Gastroesophageal sphincter (tissue), 3 donors: ENCODE results near the gene ENPP7.

ENCODE experiments used
- POLR2A ChIP-seq, 2 donors: fragments of 450-650 bp; IDR thresholded peaks; one replicate each; pipeline ENCODE4 v1.6.1; 2017; ENCODE audit warnings: antibody characterized with exemption in 2 of 2, mild to moderate bottlenecking in 2 of 2, moderate library complexity in 1 of 2
- TF ChIP-seq, protein P1 (sequence below), 4 experiments: fragments of 200-600 bp in 2 of 4; fragments of 450-650 bp in 2 of 4; sonication (generic) in 1 of 4; IDR thresholded peaks; one replicate each; pipeline ENCODE4 v1.5.1; 2017 to 2019; ENCODE audit warnings: antibody characterized with exemption in 4 of 4, mild to moderate bottlenecking in 2 of 4, moderate library complexity in 2 of 4

- TF ChIP-seq POLR2A (IDR thresholded peaks at IDR 0.05): peak in 1 of 2 donors; percentile 15
- TF ChIP-seq, protein P1, sequence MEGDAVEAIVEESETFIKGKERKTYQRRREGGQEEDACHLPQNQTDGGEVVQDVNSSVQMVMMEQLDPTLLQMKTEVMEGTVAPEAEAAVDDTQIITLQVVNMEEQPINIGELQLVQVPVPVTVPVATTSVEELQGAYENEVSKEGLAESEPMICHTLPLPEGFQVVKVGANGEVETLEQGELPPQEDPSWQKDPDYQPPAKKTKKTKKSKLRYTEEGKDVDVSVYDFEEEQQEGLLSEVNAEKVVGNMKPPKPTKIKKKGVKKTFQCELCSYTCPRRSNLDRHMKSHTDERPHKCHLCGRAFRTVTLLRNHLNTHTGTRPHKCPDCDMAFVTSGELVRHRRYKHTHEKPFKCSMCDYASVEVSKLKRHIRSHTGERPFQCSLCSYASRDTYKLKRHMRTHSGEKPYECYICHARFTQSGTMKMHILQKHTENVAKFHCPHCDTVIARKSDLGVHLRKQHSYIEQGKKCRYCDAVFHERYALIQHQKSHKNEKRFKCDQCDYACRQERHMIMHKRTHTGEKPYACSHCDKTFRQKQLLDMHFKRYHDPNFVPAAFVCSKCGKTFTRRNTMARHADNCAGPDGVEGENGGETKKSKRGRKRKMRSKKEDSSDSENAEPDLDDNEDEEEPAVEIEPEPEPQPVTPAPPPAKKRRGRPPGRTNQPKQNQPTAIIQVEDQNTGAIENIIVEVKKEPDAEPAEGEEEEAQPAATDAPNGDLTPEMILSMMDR (IDR thresholded peaks at IDR 0.05): no peak
Measured at GRCh38 chr17:79777894-79778503, 47.3 kb downstream of the ENPP7 start, which contains the start of gene CBX2.
